Right ventricle myocardium superior (tissue), 1 donor: Measurements from ENCODE around the gene SNAPC3. TPM values are rescaled to one million over a fixed set of nuclear protein-coding genes. Genes with fewer than 3 reads are reported as not detected.
"Not testable (repeated sequence)": the region's sequence is repeated elsewhere in the genome, so short reads cannot be mapped to it uniquely, and the experiment has no call there.

Experiments
- ATAC-seq: fragments of 200-7000 bp; cut with Tn5 transposase; one replicate; pipeline ENCODE4 v1.9.1; 2020; ENCODE audit warnings: mild to moderate bottlenecking; ENCODE audit not compliant: poor library complexity
- DNase-seq: peaks from one replicate; pipeline ENCODE4 v3.0.0-alpha.2; 2020
- intact Hi-C: fragments of 100-400 bp; cut with DNase I; formaldehyde crosslinking; loops from one replicate; pipeline ENCODE4 v1.11.2; 2022
- total RNA-seq: library from RNA; stranded (reverse); fragmentation: NEBNext Ultra II Directional; extraction: Animal tissue kit (Norgen Biotek cat#: 25700); gene quantifications from one replicate; pipeline ENCODE4 v1.2.1, GENCODE V29; 2021
- donor health status: DM: no; HTN: yes; CAD: no; lungs with severe emphysema.

Gene SNAPC3
- total RNA-seq, 1 donor from 2014 or later, result 32.1 TPM

- ATAC-seq, result no peak
- intact Hi-C loops, result loop anchor here (10.0 kb wide), 1 partner anchor 206 kb away; no protein-coding TSS in a partner anchor
- no peak for DNase-seq
Measured at GRCh38 chr9:15420796-15421195, 1.9 kb upstream of the SNAPC3 start.

- no peak for ATAC-seq
- no peak for DNase-seq
- intact Hi-C loops, result loop anchor here (10.0 kb wide), 1 partner anchor 207 kb away; no protein-coding TSS in a partner anchor
Measured at GRCh38 chr9:15421532-15421931, 1.1 kb upstream of the SNAPC3 start.

GRCh38 chr9:15421990-15422371 lies 695 bp upstream of the SNAPC3 start:
- ATAC-seq (no peak), DNase-seq (no peak)
- intact Hi-C loops, result loop anchor here (10.0 kb wide), 1 partner anchor 207 kb away; no protein-coding TSS in a partner anchor

GRCh38 chr9:15423231-15423985 lies 732 bp downstream of the SNAPC3 start:
- DNase-seq, result no peak
- ATAC-seq, result no peak
- intact Hi-C loops, result loop anchor here (10.0 kb wide), 1 partner anchor 209 kb away; no protein-coding TSS in a partner anchor

GRCh38 chr9:15426019-15426418 lies 3.3 kb downstream of the SNAPC3 start:
- intact Hi-C loops, result loop anchor here (10.0 kb wide), 1 partner anchor 211 kb away; no protein-coding TSS in a partner anchor
- ATAC-seq (no peak), DNase-seq (no peak)

GRCh38 chr9:15427702-15428101 lies 5.0 kb downstream of the SNAPC3 start:
- DNase-seq, ATAC-seq: not testable (repeated sequence)
- intact Hi-C loops, result loop anchor here (10.0 kb wide), 1 partner anchor 213 kb away; no protein-coding TSS in a partner anchor

GRCh38 chr9:15430920-15431844 lies 8.5 kb downstream of the SNAPC3 start:
- DNase-seq (no peak), ATAC-seq (peak; percentile 74)
- intact Hi-C loops, result no loop called here

GRCh38 chr9:15433191-15433590 lies 10.5 kb downstream of the SNAPC3 start:
- ATAC-seq (no peak), DNase-seq (no peak)
- intact Hi-C loops, result no loop called here

- DNase-seq (no peak), ATAC-seq (no peak)
- intact Hi-C loops, result no loop called here
Measured at GRCh38 chr9:15433661-15434060, 11.0 kb downstream of the SNAPC3 start.

GRCh38 chr9:15438891-15439290 lies 16.2 kb downstream of the SNAPC3 start:
- intact Hi-C loops, result no loop called here
- DNase-seq, result no peak
- ATAC-seq, result no peak

GRCh38 chr9:15441841-15442240 lies 19.2 kb downstream of the SNAPC3 start:
- ATAC-seq, DNase-seq, intact Hi-C loops: not testable (repeated sequence)

GRCh38 chr9:15442264-15442663 lies 19.6 kb downstream of the SNAPC3 start:
- ATAC-seq, DNase-seq, intact Hi-C loops: not testable (repeated sequence)

GRCh38 chr9:15444141-15444540 lies 21.5 kb downstream of the SNAPC3 start:
- ATAC-seq, result no peak
- DNase-seq, result no peak

GRCh38 chr9:15453956-15454355 lies 31.3 kb downstream of the SNAPC3 start:
- no peak for DNase-seq
- no peak for ATAC-seq
- intact Hi-C loops, result no loop called here

More at GRCh38 chr9:15444141-15444540, 21.5 kb downstream of the SNAPC3 start:
- intact Hi-C loops, result no loop called here

GRCh38 chr9:15461056-15461455 lies 38.4 kb downstream of the SNAPC3 start:
- ATAC-seq (peak; percentile 22), DNase-seq (no peak)
- intact Hi-C loops, result no loop called here

- ATAC-seq (peak; percentile 64), DNase-seq (no peak)
- intact Hi-C loops, result no loop called here
Measured at GRCh38 chr9:15461601-15462000, 38.9 kb downstream of the SNAPC3 start.

- intact Hi-C loops, result no loop called here
- ATAC-seq (no peak), DNase-seq (no peak)
Measured at GRCh38 chr9:15468145-15468544, 45.5 kb downstream of the SNAPC3 start.

- ATAC-seq (no peak), DNase-seq (no peak)
- intact Hi-C loops, result no loop called here
Measured at GRCh38 chr9:15469406-15469805, 46.7 kb downstream of the SNAPC3 start.

- DNase-seq, result no peak
- intact Hi-C loops, result no loop called here
- ATAC-seq, result no peak
Measured at GRCh38 chr9:15469862-15470261, 47.2 kb downstream of the SNAPC3 start.
